Thyroid gland (tissue), 4 donors: ENCODE measurements around the gene HSPA12A. TPM values are rescaled to one million over a fixed set of nuclear protein-coding genes. Genes with fewer than 3 reads are reported as not detected.

ENCODE experiments used
- DNase-seq, 2 donors: peaks; one replicate each; pipeline ENCODE4 v3.0.0-alpha.2; 2019
- H3K27ac ChIP-seq, 3 donors: fragments of 200-600 bp; sonication (generic); 1 replicate in 2 of 3; 2 replicates in 1 of 3; pipeline ENCODE4 v1.5.1; 2016 to 2019; ENCODE audit warnings: mild to moderate bottlenecking in 1 of 3, moderate library complexity in 1 of 3
- H3K27me3 ChIP-seq: fragments of 200-600 bp; sonication (generic); one replicate; pipeline ENCODE4 v1.5.1; 2019
- H3K36me3 ChIP-seq, 2 donors: fragments of 200-600 bp; sonication (generic); one replicate each; pipeline ENCODE4 v1.5.1; 2016 to 2019
- H3K4me1 ChIP-seq, 2 donors: fragments of 200-600 bp; sonication (generic); one replicate each; pipeline ENCODE4 v1.5.1; 2017 to 2019
- H3K4me3 ChIP-seq, 3 donors: fragments of 200-600 bp; sonication (generic); replicated peaks in 1 of 3; 1 replicate in 2 of 3; 2 replicates in 1 of 3; pipeline ENCODE4 v1.5.1; 2016; ENCODE audit warnings: mild to moderate bottlenecking in 1 of 3
- H3K9me3 ChIP-seq: fragments of 200-600 bp; sonication (generic); one replicate; pipeline ENCODE4 v1.5.1; 2017
- POLR2A ChIP-seq, 2 donors: fragments of 450-650 bp; IDR thresholded peaks; one replicate each; pipeline ENCODE4 v1.6.1; 2017; ENCODE audit warnings: antibody characterized with exemption in 2 of 2, mild to moderate bottlenecking in 2 of 2, moderate library complexity in 1 of 2
- WGBS, 2 donors: methylation state at CpG; one replicate each; pipeline ENCODE4 v1.1.5; 2017; 5-methylcytosine and 5-hydroxymethylcytosine counted together
- intact Hi-C: fragments of 100-400 bp; cut with DNase I; formaldehyde crosslinking; loops from one replicate; pipeline ENCODE4 v1.15.1; 2023
- total RNA-seq, 4 donors: library from RNA; depleted of rRNA; stranded (reverse); fragments of >200 nt; gene quantifications; one replicate each; pipeline ENCODE4 v1.2.3, GENCODE V29; 2016
- TF ChIP-seq, protein P1 (sequence below), 6 experiments: fragments of 200-600 bp in 3 of 6; fragments of 450-650 bp in 3 of 6; sonication (generic) in 3 of 6; IDR thresholded peaks; one replicate each; pipeline ENCODE4 v1.5.1; 2016 to 2019; ENCODE audit warnings: antibody characterized with exemption in 6 of 6, mild to moderate bottlenecking in 2 of 6, inconsistent platforms in 1 of 6, moderate library complexity in 1 of 6

The HSPA12A gene
- total RNA-seq, 4 donors from 2014 or later = 22.6 to 37.3 (median 34.6) TPM

DNA sequence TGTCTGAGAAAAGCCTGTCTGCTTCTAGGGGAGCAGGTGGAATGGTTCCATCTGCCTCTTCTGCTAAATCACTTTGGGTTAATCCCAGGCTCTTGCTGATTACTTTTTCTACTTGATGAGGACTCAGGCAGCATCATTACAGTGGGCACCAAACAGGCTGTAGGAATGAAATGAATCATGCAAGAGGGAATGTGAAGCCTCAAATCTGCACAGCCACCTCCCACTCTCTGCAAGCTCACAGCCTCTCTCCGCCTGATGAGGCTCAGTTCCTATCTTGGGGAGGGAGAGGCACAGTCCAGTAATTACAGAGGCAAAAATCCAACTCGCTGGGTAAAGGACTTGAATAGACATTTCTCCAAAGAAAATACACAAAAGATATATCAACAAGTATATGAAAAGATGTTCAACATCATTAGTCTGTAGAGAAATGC lies 34.0 kb downstream of the HSPA12A start:
- TF ChIP-seq, protein P1, sequence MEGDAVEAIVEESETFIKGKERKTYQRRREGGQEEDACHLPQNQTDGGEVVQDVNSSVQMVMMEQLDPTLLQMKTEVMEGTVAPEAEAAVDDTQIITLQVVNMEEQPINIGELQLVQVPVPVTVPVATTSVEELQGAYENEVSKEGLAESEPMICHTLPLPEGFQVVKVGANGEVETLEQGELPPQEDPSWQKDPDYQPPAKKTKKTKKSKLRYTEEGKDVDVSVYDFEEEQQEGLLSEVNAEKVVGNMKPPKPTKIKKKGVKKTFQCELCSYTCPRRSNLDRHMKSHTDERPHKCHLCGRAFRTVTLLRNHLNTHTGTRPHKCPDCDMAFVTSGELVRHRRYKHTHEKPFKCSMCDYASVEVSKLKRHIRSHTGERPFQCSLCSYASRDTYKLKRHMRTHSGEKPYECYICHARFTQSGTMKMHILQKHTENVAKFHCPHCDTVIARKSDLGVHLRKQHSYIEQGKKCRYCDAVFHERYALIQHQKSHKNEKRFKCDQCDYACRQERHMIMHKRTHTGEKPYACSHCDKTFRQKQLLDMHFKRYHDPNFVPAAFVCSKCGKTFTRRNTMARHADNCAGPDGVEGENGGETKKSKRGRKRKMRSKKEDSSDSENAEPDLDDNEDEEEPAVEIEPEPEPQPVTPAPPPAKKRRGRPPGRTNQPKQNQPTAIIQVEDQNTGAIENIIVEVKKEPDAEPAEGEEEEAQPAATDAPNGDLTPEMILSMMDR (IDR thresholded peaks at IDR 0.05) = no peak
- no peak for TF ChIP-seq POLR2A (IDR thresholded peaks at IDR 0.05)
- 29 to 39% methylated on average over 2 of the region's 2 CpGs for WGBS, 2 donors
- no peaks in the 10 kb centered on the region for H3K36me3 ChIP-seq
- H3K4me1 ChIP-seq = peaks cover 6 to 27% of the 10 kb centered on the region in 2 donors
- H3K27ac ChIP-seq = peak overlapping the region in 1 of 3 donors; percentile 36
- intact Hi-C loops = no loop called here
- H3K4me3 ChIP-seq = no peak overlapping the region
- no peaks in the 10 kb centered on the region for H3K27me3 ChIP-seq
- H3K9me3 ChIP-seq = no peaks in the 10 kb centered on the region
- peak; percentile 24 to 52 for DNase-seq

DNA sequence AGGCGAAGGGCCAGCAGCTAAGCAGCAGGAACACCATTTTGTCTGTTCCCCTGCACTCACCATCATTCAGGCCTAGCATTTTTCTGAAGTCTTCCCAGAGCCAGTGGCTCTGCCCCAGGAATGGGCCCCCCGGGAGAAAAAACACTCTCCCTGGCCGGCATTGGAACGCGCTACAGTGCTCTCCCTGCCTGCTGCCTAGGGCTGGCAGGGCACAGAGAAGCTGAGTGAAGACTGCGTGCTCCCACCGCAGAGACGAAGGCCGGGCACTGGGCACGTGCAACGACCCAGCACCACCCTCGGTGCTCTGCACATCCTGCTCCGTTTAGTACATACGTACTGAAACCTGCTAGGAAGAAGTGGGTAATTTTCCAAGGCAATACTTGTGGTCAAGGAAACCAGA lies 34.4 kb downstream of the HSPA12A start:
- no peak for TF ChIP-seq POLR2A (IDR thresholded peaks at IDR 0.05)
- TF ChIP-seq, protein P1 (IDR thresholded peaks at IDR 0.05) = no peak
- no peaks in the 10 kb centered on the region for H3K36me3 ChIP-seq
- H3K4me3 ChIP-seq = no peak overlapping the region
- 76 to 83% methylated on average over 12 to 14 of the region's 14 CpGs for WGBS, 2 donors
- no peak for DNase-seq
- intact Hi-C loops = no loop called here
- no peaks in the 10 kb centered on the region for H3K27me3 ChIP-seq
- peaks cover 6 to 27% of the 10 kb centered on the region in 2 donors for H3K4me1 ChIP-seq
- no peaks in the 10 kb centered on the region for H3K9me3 ChIP-seq
- H3K27ac ChIP-seq = peak overlapping the region in 1 of 3 donors; percentile 36

DNA sequence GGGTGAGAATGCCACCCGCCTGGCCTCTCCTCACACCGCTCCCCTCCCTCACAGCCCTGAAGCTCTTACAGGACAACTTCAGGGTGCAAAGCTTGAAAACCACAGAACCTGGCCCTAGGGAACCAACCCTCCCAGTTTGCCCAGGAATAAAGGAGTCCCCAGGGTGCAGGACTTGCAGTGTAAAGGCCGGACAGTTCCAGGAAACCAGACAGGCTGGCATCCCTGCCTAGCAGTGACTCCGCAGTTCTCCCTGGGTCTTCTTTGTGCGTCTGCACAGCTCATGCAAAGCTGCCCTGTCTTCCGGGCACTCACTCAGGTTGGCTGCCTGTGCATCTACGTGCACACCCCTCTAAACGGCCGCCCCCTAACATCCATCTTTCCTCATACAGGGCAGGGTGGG lies 36.1 kb downstream of the HSPA12A start:
- TF ChIP-seq POLR2A (IDR thresholded peaks at IDR 0.05) = no peak
- TF ChIP-seq, protein P1 (IDR thresholded peaks at IDR 0.05) = no peak
- Histone ChIP-seq H3K9me3 (no peaks in the 10 kb centered on the region), H3K4me3 (no peak overlapping the region), H3K27me3 (no peaks in the 10 kb centered on the region), H3K36me3 (no peaks in the 10 kb centered on the region), H3K4me1 (peaks cover 6 to 27% of the 10 kb centered on the region in 2 donors), H3K27ac (no peak overlapping the region)
- DNase-seq = no peak
- 74 to 89% methylated on average over 8 to 9 of the region's 9 CpGs for WGBS, 2 donors
- intact Hi-C loops = no loop called here

DNA sequence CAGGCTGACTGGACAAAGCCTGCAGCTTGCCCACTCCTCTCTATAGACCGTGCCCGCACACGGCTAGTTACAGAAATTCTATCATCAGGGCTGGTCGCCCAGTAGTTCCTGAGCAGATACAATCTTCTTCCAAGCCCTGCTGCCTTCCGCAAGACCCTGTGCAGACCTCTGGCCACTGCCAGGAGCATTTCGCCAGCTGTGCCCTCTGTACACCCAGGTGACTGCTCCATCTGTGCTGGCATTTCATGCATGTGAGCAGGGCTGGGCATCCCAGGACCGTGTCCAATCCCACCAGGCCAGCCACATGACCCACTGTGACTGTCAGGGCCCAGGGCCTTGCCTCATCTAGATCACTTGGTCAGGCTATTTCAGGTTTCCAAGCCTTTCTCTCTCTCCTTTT lies 36.9 kb downstream of the HSPA12A start:
- Histone ChIP-seq H3K4me3 (no peak overlapping the region), H3K4me1 (peaks cover 6 to 24% of the 10 kb centered on the region in 2 donors), H3K27me3 (no peaks in the 10 kb centered on the region), H3K9me3 (no peaks in the 10 kb centered on the region), H3K27ac (peak overlapping the region in 2 of 3 donors; percentile 43 to 64), H3K36me3 (no peaks in the 10 kb centered on the region)
- TF ChIP-seq POLR2A (IDR thresholded peaks at IDR 0.05) = no peak
- TF ChIP-seq, protein P1 (IDR thresholded peaks at IDR 0.05) = no peak
- intact Hi-C loops = no loop called here
- 78 to 92% methylated on average over 2 to 5 of the region's 7 CpGs for WGBS, 2 donors
- peak in 1 of 2 donors; percentile 46 for DNase-seq

DNA sequence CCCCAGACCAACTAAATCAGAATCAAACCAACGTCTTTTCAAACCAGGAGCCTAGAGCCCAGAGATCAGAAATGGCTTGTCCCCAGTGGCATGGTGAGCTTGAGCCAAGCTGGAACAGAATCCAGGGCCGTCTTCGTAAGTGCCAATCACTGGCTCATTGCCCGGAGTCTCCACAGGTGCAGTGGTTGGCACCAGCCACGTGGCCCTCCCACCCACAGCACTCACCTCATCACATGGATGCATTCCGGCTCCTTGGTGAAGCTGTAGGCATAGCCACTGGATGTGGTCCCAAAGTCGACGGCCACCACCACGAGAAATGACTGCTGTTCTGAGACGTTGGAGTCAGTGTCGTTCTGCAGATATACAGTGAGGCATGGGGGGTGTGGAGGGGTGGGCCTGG lies 37.4 kb downstream of the HSPA12A start:
- intact Hi-C loops = no loop called here
- Histone ChIP-seq H3K4me1 (peaks cover 6 to 24% of the 10 kb centered on the region in 2 donors), H3K4me3 (no peak overlapping the region), H3K27me3 (no peaks in the 10 kb centered on the region), H3K36me3 (no peaks in the 10 kb centered on the region), H3K9me3 (no peaks in the 10 kb centered on the region), H3K27ac (peak overlapping the region in 2 of 3 donors; percentile 43 to 64)
- WGBS, 2 donors = 30 to 61% methylated on average over 6 to 10 of the region's 11 CpGs
- TF ChIP-seq POLR2A (IDR thresholded peaks at IDR 0.05) = no peak
- TF ChIP-seq, protein P1 (IDR thresholded peaks at IDR 0.05) = no peak
- DNase-seq = peak; percentile 96 to 97
